ENCODE results near the gene PKP1.

Gene PKP1

GRCh38 chr1:201284636-201285035 is 1.3 kb downstream of the PKP1 start:
- TF ChIP-seq GATA3 (IDR thresholded peaks at IDR 0.05; ENCODE audit: low read depth, low read length), result no peak

- TF ChIP-seq GATA2 (IDR thresholded peaks at IDR 0.05; ENCODE audit: low read depth, low read length), result no peak
- TF ChIP-seq GATA3 (IDR thresholded peaks at IDR 0.05; ENCODE audit: low read depth, low read length), result no peak
These were observed 2.5 kb downstream of the PKP1 start for GRCh38 chr1:201285846-201286245.

- TF ChIP-seq GATA2 (IDR thresholded peaks at IDR 0.05; ENCODE audit: low read depth, low read length) (no peak), GATA3 (IDR thresholded peaks at IDR 0.05; ENCODE audit: low read depth, low read length) (no peak)
These were observed 3.1 kb downstream of the PKP1 start for GRCh38 chr1:201286445-201286844.

- no peak for TF ChIP-seq GATA3 (IDR thresholded peaks at IDR 0.05; ENCODE audit: low read depth, low read length)
- TF ChIP-seq GATA2 (IDR thresholded peaks at IDR 0.05; ENCODE audit: low read depth, low read length), result no peak
These were observed 4.7 kb downstream of the PKP1 start for GRCh38 chr1:201288007-201288406.

DNA sequence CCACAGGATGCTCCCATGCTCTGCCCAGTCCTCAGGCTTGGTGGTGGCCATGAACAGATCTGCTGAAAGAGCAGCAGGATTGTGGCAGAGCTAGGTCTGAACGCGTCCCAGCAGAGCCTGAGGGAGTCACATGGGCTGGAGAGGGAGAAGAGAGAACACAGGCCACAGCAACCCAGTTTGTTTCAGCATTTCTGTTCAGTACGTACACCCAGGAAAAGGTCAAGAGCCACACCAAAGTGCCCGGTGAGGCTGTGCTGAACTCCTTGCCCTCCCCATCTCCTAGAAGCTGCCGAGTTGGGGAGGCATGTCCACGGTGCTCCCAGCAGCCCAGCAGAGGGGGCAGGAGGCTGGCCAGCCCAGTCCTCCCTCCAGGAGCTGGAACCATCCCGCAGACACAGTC is 5.5 kb downstream of the PKP1 start:
- TF ChIP-seq GATA2 (IDR thresholded peaks at IDR 0.05; ENCODE audit: low read depth, low read length) (no peak), GATA3 (IDR thresholded peaks at IDR 0.05; ENCODE audit: low read depth, low read length) (no peak)

DNA sequence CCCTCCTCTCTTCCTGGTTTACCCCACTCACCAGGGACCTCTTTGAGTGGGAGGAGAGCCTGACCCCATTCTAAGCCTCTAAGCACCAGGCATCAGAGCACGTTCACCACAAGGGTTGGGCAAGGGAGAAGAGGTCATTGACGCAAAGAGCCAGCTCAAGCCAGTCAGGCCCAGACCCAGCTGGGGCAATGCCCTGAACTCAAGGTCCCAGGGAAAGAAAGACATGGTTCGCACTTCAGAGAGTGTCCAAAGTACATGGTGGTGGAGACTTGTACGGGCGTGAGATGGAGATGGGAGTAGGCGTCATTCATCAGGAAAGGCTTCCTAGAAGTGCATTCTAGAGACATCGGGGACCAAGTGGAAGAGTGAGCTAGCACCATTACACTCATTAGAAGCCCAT is 7.2 kb downstream of the PKP1 start:
- TF ChIP-seq GATA2 (IDR thresholded peaks at IDR 0.05; ENCODE audit: low read depth, low read length), result no peak
- TF ChIP-seq GATA3 (IDR thresholded peaks at IDR 0.05; ENCODE audit: low read depth, low read length), result no peak

DNA sequence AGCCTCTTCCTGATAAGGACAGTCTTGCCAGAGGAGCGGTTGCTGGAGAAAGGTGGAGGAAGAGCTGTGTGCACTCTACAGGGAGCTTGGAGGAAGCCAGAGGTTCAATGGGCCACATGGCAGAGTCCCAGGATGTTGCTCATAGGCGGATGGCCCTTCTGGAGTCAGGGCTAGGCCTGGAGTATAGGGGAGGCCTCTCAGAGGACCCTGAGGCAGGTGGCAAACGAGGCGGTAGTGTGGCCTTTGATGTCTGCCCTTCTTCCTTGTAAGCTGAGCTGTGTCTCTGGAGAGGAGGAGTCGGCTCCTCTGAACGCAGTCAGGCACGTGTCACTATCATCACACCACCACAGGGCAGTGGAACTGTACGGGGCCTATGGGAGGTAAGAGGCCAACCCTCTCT is 8.6 kb downstream of the PKP1 start:
- TF ChIP-seq GATA2 (IDR thresholded peaks at IDR 0.05; ENCODE audit: low read depth, low read length), result no peak
- TF ChIP-seq GATA3 (IDR thresholded peaks at IDR 0.05; ENCODE audit: low read depth, low read length), result no peak

DNA sequence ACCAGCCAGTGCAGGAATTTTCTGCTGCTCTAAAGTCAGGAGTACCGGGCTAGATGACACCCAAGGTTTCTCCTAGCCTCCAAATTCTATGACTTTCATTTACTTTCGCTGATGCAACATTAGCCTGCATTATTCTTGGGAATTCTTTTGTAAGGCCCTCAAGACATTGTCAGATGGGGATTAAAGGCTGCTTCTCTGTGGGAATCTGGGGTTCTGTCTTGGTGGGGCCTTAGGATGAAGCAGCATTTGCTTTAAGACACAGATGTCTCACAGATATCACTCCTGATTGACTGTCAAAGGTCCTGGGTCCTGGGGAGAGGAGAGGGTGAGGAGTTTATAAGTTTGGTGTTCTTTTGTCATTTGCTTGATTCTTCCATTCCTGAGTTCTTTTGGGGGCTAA is 11.6 kb downstream of the PKP1 start:
- TF ChIP-seq GATA3 (IDR thresholded peaks at IDR 0.05; ENCODE audit: low read depth, low read length) (no peak), GATA2 (IDR thresholded peaks at IDR 0.05; ENCODE audit: low read depth, low read length) (no peak)

- TF ChIP-seq GATA3 (IDR thresholded peaks at IDR 0.05; ENCODE audit: low read depth, low read length) (no peak), GATA2 (IDR thresholded peaks at IDR 0.05; ENCODE audit: low read depth, low read length) (no peak)
These were observed 12.0 kb downstream of the PKP1 start for GRCh38 chr1:201295346-201295745.

GRCh38 chr1:201295861-201296260 is 12.6 kb downstream of the PKP1 start:
- TF ChIP-seq GATA3 (IDR thresholded peaks at IDR 0.05; ENCODE audit: low read depth, low read length) (no peak), GATA2 (IDR thresholded peaks at IDR 0.05; ENCODE audit: low read depth, low read length) (no peak)

- no peak for TF ChIP-seq GATA3 (IDR thresholded peaks at IDR 0.05; ENCODE audit: low read depth, low read length)
- TF ChIP-seq GATA2 (IDR thresholded peaks at IDR 0.05; ENCODE audit: low read depth, low read length), result no peak
These were observed 13.0 kb downstream of the PKP1 start for GRCh38 chr1:201296352-201296751.

GRCh38 chr1:201298396-201299381 is 15.4 kb downstream of the PKP1 start:
- TF ChIP-seq GATA3 (IDR thresholded peaks at IDR 0.05; ENCODE audit: low read depth, low read length) (no peak), GATA2 (IDR thresholded peaks at IDR 0.05; ENCODE audit: low read depth, low read length) (no peak)

- TF ChIP-seq GATA3 (IDR thresholded peaks at IDR 0.05; ENCODE audit: low read depth, low read length), result no peak
These were observed 16.7 kb downstream of the PKP1 start for GRCh38 chr1:201299968-201300367.

- TF ChIP-seq GATA3 (IDR thresholded peaks at IDR 0.05; ENCODE audit: low read depth, low read length) (no peak), GATA2 (IDR thresholded peaks at IDR 0.05; ENCODE audit: low read depth, low read length) (no peak)
These were observed 17.3 kb downstream of the PKP1 start for GRCh38 chr1:201300641-201301040.
